ENCODE data around the gene PKP3.
"Not testable (repeated sequence)": the region's sequence is repeated elsewhere in the genome, so short reads cannot be mapped to it uniquely, and the experiment has no call there.

PKP3 gene

DNA sequence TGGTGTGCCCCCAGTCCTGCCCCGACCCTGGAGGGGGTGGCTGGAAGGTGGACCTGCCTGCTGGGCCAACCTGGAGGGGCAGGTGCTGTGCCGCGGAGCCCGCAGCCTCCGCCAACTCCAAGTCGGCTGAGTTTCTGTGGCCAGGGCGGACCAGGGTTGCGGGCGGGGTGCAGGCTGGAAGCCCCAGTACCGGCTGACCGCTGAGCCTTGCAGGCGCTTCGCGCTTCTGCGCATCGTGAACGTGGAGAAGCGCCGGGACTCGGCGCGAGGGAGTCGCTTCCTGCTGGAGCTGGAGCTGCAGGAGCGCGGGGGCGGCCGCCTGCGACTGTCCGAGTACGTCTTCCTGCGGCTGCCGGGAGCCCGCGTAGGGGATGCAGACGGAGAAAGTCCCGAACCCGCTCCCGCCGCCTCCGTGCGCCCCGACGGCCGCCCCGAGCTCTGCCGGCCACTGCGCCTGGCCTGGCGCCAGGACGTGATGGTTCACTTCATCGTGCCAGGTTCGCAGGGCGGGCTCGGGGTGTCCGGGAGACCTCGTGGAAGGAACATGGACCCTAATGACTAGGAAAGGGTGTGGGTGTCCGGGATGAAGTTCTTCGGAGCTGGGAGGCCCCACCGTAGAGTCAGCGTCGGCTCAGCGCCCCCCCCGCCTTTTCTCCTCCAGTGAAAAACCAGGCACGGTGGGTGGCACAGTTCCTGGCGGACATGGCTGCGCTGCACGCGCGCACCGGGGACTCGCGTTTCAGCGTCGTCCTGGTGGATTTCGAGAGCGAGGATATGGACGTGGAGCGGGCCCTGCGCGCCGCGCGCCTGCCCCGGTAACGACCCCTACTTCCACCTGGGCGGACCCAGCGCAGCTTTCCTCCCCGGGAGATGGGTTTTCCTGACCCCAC is 14.6 kb upstream of the PKP3 start:
- DNase-seq, result no peak

DNA sequence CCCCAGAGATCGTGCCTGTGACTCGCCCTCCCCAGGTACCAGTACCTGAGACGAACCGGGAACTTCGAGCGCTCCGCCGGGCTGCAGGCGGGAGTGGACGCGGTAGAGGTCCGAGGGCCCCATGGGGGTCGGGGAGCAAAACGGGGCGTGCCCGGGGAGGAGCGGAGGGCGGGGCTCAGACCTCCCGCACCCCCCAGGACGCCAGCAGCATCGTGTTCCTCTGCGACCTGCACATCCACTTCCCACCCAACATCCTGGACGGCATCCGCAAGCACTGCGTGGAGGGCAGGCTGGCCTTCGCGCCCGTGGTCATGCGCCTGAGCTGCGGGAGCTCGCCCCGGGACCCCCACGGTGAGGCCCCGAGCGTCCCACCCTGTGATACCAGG is 13.9 kb upstream of the PKP3 start:
- DNase-seq, result no peak

DNA sequence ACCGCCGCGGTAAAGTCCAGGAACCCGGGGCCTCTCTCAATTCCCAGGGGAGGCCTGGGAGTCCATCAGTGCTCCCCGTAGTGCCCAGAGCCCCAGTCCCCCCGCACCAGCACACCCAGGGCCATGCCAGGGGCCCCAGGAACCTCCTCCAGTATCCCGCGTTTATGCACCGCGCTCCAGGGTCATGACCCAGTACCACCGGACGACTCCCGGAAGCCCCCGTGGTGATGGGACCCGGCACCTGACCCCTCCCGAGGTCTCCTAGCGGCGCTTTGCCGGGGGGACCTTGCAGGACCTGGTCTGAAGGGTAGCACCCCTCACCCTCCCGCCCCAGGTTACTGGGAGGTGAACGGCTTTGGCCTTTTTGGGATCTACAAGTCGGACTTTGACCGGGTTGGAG is 13.5 kb upstream of the PKP3 start:
- no peak for DNase-seq

GRCh38 chr11:380996-381395 is 13.0 kb upstream of the PKP3 start:
- no peak for DNase-seq

GRCh38 chr11:381501-382072 is 12.4 kb upstream of the PKP3 start:
- DNase-seq, result no peak

GRCh38 chr11:382081-382629 is 11.9 kb upstream of the PKP3 start:
- no peak for DNase-seq

DNA sequence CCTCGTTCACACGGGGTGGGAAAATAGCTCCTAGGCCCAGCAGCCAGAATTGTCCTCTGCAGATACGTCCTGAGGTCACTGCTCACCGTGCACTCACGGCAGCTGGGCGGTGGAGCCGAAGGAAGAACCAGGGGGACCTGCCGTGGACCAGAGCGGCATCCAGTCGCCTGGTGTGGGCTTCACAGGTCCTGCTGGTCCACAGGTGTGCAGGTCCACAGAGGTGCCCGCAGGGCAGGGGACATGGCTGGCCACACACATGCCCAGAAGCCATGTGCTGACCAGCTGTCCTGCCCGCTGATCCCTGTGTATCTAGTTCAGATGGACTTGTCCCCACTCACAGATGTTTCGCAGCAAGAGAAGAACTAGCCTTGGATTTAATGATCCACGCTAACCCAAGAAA is 10.6 kb upstream of the PKP3 start:
- no peak for DNase-seq

DNA sequence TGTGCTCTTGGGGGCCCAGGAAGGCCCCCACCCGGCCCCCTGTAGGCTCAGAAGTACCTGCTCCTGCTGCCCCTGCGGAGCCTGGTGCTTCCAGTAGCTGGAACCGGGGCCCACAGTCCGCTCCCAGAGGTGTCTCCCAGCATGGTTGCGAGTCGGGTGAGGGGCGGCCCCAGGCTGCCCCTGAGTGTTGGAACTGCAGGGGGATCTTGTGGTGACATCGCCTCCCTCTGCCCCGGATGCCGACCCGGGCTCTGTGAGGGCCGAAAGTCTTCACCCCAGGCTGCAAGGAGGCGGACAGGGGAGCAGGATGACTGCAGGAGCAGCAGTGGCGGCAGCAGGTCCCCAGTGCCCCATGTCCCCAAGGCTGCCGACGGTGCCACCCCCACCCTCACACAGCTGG is 9.5 kb upstream of the PKP3 start:
- DNase-seq, result no peak

DNA sequence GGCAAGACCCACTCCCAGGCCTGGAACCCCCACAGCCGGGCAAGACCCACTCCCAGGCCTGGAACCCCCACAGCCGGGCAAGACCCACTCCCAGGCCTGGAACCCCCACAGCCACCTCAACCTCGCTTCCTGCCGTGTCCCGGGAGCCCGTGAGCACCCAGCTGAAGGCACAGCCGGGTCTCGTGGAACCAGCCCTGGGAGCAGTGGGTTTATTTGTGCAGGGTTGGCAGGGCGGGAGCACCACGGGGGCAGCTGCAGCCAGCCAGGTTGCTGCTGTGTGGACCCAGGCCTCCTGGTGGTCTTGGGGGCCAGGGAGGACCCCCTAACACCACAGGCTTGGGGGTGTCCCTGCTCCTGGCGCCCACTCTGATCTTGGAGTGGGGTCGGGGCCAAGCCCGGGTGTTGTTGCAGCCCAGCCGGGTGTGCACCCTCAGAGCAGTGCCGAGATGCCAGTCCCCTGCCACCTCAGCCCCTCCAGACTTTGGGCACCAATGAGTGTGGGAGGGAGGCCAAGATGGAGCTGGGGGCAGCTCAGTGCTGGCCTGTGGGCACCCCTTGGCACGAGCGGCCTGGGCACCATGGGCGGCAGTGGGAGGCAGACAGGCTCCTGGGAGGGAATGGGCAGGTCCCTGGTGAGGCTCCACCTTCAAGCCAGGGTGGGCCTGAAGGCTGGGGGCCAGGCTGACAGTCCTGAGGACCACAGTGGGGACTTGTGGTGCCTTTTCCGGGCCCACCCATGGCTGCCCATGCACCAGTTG is 8.2 kb upstream of the PKP3 start:
- no peak for DNase-seq

GRCh38 chr11:386483-386882 is 7.5 kb upstream of the PKP3 start:
- DNase-seq, result no peak

DNA sequence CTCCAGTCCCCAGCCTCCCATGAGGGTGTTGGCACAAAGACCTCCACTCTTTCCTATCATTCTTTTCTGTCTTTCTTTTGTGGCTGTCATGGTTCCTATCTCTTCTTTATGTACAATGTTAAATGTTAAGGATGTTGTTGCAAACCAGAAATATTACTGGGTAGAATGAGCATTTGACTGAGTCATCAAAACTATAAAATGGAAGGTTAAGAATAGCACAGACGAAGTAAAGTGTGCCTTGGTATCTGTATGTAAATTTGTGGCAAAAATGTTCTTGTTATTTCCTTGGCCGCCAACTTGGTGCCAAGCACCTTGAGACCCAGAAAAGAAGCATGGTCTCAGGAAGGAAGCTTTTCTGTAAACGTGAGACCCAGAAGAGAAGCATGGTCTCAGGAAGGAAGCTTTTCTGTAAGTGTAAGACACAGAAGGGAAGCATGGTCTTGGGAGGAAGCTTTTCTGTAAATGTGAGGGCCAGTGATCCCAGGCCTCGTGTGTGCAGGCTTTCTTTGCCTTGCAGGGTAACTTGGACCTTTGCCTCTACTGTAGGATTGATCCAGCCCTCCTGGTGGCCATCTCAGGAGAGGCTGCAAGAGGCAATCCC is 6.7 kb upstream of the PKP3 start:
- no peak for DNase-seq

GRCh38 chr11:389369-389768 is 4.6 kb upstream of the PKP3 start:
- not testable (repeated sequence) for DNase-seq

DNA sequence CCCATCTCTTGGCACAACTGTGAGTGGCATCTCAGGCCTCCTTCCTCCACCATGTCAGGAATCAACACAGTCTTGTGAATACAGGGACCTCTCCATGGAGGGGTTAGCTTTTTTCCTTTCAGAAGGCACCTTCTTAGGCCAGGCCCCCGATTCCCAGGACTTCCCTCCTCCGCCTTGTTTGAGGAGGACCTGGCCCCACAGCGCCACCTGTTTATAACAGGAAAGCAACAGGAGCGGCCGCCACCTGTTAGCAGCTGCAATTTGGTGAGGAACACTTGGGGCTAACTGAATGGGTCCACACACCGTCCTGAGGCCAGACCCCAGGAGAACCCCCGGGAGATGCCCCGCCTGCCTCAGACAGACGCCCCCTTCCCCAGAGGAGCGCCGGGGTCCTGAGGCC is 3.8 kb upstream of the PKP3 start:
- no peak for DNase-seq

- DNase-seq, result no peak
Measured at GRCh38 chr11:391117-392017, 2.6 kb upstream of the PKP3 start.

DNA sequence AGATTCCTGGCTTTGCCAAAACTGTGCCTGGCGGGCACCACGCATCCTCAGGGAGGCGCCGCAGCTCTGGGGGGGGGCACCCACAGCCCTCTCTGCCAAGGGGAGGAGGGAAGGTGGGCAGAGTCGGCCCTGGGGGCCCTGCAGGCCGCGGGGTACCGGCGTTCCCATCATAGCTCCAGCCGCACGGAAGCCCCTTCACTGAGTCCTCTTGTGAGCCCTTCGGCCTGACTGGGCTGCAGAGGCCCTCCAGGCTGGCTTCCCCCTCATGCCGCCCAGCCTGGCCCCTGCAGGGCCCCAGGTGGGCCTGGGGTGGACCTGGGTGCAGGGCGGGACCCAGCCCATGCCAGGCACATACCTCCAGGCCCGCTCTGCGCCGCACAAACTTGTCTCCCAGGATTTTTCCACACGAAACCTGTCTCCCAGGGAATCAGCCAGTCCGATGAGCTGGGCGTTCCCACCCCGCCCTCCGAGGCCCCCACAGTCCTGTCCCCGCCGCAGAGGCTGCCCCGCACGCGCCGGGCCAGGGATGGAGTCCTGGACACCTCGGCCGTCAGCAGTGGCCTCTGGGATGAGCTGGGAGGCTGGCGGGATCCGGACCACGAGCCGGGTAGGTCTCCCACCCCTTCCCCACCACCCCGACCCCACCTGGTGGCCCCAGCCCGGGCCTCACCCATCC is 1.8 kb upstream of the PKP3 start:
- no peak for DNase-seq

DNA sequence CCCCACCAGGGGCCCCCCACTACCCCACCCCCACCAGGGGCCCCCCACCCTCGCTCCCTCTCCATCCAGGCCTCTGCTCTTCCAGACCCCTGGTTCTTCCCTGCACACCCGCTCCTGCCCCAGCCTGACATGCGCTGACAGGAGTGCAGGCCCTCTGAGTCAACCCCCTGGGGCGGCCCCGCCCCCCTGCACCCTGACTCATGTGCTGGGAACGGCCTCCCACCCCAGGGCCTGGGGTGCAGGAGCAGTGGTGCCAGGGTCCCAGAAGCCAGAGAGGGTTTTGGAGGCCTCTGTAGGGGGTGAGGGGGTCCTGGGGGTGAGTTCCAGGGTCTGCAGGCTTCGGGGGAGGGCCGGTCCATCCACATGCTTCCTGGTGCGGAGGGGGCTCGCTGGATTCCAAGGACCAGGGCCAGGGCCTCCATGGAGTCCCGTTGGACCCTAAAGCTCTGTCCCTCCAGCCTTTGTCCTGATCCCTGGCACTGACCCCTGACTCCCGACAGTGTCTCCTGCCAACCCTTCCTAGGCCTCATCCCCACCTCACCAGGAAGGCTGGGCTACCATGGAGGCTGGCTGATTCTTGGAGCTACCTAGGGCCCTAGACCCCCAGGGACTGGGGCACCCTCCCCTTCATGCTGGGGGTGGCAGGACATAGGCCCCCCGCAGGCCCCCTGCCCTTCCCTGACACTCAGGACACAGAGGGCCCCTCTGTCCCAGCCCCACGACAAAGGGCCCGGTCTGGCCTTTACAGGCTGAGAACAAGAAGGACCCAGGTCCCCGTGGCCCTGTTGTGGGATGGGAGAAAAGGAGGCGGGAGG is 583 bp upstream of the PKP3 start:
- DNase-seq, result peak; percentile 43 to 74 (median 58)

GRCh38 chr11:394858-395655 is 1.0 kb downstream of the PKP3 start:
- no peak for DNase-seq

GRCh38 chr11:395866-396265 is 1.9 kb downstream of the PKP3 start:
- DNase-seq, result no peak

DNA sequence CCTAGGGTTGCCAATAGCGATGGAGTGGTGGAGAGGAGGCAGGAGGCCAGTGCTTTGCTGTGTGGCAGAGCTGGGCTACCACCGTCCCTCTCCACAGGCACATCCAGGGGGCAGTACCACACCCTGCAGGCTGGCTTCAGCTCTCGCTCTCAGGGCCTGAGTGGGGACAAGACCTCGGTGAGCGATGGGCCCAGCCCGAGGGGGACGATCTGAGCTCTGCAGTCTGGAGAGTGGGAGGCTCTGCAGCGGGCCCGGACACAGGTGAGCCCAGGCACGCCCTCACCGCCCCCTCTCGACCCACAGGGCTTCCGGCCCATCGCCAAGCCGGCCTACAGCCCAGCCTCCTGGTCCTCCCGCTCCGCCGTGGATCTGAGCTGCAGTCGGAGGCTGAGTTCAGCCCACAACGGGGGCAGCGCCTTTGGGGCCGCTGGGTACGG is 2.5 kb downstream of the PKP3 start:
- peak in 1 of 3 donors; percentile 45 for DNase-seq

Measured in suppressor macrophage treated with lipopolysaccharide for 1 hour (primary cell).